GM12878 (cell line): ENCODE results near the gene H2BK1. TPM values are rescaled to one million over a fixed set of nuclear protein-coding genes. Genes with fewer than 3 reads are reported as not detected.

Source experiments
- BHLHE40 ChIP-seq, 2 experiments: fragments of 450-650 bp in 1 of 2; IDR thresholded peaks; 2 replicates each; pipeline ENCODE4 v1.6.1; 2011 to 2017; ENCODE audit warnings: low read depth in 2 of 2, borderline replicate concordance in 1 of 2, improper control_type of control experiment in 1 of 2, low read length in 1 of 2, mild to moderate bottlenecking in 1 of 2
- EP300 ChIP-seq, 2 experiments: fragments of 150-350 bp in 1 of 2; IDR thresholded peaks; 2 replicates each; pipeline ENCODE4 v1.6.1; 2011 to 2012; ENCODE audit warnings: low read depth in 2 of 2, low read length in 2 of 2, borderline replicate concordance in 1 of 2, improper control_type of control experiment in 1 of 2, inconsistent platforms in 1 of 2; ENCODE audit not compliant: control insufficient read depth in 1 of 2
- JUND ChIP-seq: IDR thresholded peaks from 2 replicates; pipeline ENCODE4 v1.6.1; 2012; ENCODE audit warnings: low read depth, mild to moderate bottlenecking, low read length, improper control_type of control experiment, moderate library complexity
- RAD21 ChIP-seq: IDR thresholded peaks from 2 replicates; pipeline ENCODE4 v1.6.1; 2011; ENCODE audit warnings: mild to moderate bottlenecking, low read depth, low read length, moderate library complexity; ENCODE audit not compliant: insufficient read depth
- SMARCA5 ChIP-seq: fragments of 450-650 bp; IDR thresholded peaks from 2 replicates; pipeline ENCODE4 v1.6.1; 2017; ENCODE audit warnings: mild to moderate bottlenecking
- SREBF1 ChIP-seq: IDR thresholded peaks from 2 replicates; pipeline ENCODE4 v1.6.1; 2012; ENCODE audit warnings: mild to moderate bottlenecking, low read length
- YBX1 ChIP-seq: fragments of 450-650 bp; IDR thresholded peaks from 2 replicates; pipeline ENCODE4 v1.6.1; 2016; ENCODE audit warnings: antibody characterized with exemption
- YY1 ChIP-seq: IDR thresholded peaks from 2 replicates; pipeline ENCODE4 v1.6.1; 2011; ENCODE audit warnings: low read depth, mild to moderate bottlenecking, low read length
- ZBED1 ChIP-seq: IDR thresholded peaks from 2 replicates; pipeline ENCODE4 v1.6.1; 2016; ENCODE audit warnings: borderline replicate concordance
- ZNF384 ChIP-seq: IDR thresholded peaks from 2 replicates; pipeline ENCODE4 v1.6.1; 2012; ENCODE audit warnings: low read depth, mild to moderate bottlenecking, low read length, improper control_type of control experiment, borderline replicate concordance
- polyA plus RNA-seq, 11 experiments: library from polyadenylated mRNA; depleted of rRNA in 4 of 11; unstranded in 6 of 11; stranded (reverse) in 5 of 11; fragments of >200 nt; fragmentation: Nextera tagmentation in 4 of 11; fragmentation: Illumina TruSeq in 1 of 11; extraction: Ambion mirVana in 4 of 11; extraction: Trizol in 1 of 11; gene quantifications; 1 replicate in 1 of 11; 2 replicates in 10 of 11; pipeline versions ENCODE4 v1.2.1 to v1.2.3, GENCODE V29; 2011 to 2016; ENCODE audit warnings: inconsistent platforms in 2 of 11, missing spikeins in 2 of 11, low read depth in 1 of 11
- total RNA-seq, 4 experiments: library from RNA; depleted of rRNA in 3 of 4; stranded (reverse); fragments of >200 nt in 3 of 4; fragmentation: Illumina TruSeq in 1 of 4; extraction: Trizol in 1 of 4; gene quantifications; 2 replicates each; pipeline versions ENCODE4 v1.2.1 to v1.2.3, GENCODE V29; 2013 to 2021
- TF ChIP-seq, protein P1 (sequence below): IDR thresholded peaks from 2 replicates; pipeline ENCODE4 v1.6.1; 2012; ENCODE audit warnings: improper control_type of control experiment, low read depth, low read length; ENCODE audit not compliant: insufficient replicate concordance
- TF ChIP-seq, protein P2 (sequence below): fragments of 450-650 bp; IDR thresholded peaks from 2 replicates; pipeline ENCODE4 v1.6.1; 2016; ENCODE audit warnings: mild to moderate bottlenecking, moderate library complexity, borderline replicate concordance
- TF ChIP-seq, protein P3 (sequence below): fragments of 450-650 bp; formaldehyde crosslinking; IDR thresholded peaks from 2 replicates; pipeline ENCODE4 v1.4.0; 2020; ENCODE audit warnings: mild to moderate bottlenecking, moderate library complexity

The H2BK1 gene
- total and polyA plus RNA-seq, 10 of the 15 experiments (the other 5 are each of a cell fraction or from before 2014, with no cell fraction given): 0.54 TPM; not detected in 9

DNA sequence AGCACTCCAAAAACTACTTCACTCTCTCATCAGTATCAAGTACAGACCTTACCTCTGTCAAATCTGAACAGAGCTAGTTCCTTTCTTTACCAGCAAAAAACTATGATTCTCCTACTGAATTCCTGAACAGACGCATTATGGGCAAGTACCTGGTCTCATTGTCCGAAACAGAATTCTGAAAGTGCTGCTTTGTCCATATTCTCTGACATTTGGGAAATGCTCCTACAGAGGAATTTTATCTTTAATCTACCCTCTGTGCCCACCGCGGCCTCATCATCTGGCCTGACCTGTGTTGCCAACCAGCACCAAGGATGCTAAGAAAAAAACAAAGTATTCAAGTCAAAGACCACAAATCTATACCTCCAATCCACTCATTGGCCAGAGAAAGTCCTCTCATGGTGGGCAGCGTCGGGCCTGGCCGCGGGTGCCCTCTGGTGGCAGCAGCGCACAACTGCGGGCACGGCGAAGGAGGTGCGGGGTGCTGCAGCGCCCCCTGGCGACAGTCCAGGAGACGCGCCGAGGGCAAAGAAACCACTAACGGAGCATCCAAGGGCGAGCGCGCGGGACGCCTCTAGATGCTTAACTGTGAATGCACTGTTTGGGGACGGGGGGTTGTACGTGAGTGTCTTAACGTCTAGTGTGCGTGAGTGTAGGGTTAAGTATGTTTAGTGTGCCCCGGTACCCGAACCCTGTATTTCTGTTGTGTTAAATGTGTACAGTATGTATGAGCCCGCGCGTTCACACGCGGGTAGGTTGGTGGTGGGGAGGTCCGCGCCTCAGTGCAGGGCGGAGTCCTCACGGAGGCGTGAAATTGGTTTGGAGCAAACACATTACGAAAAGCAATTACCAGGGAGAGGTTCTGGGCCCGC, 37.8 kb downstream of the H2BK1 start (continued):
- TF ChIP-seq, protein P1, sequence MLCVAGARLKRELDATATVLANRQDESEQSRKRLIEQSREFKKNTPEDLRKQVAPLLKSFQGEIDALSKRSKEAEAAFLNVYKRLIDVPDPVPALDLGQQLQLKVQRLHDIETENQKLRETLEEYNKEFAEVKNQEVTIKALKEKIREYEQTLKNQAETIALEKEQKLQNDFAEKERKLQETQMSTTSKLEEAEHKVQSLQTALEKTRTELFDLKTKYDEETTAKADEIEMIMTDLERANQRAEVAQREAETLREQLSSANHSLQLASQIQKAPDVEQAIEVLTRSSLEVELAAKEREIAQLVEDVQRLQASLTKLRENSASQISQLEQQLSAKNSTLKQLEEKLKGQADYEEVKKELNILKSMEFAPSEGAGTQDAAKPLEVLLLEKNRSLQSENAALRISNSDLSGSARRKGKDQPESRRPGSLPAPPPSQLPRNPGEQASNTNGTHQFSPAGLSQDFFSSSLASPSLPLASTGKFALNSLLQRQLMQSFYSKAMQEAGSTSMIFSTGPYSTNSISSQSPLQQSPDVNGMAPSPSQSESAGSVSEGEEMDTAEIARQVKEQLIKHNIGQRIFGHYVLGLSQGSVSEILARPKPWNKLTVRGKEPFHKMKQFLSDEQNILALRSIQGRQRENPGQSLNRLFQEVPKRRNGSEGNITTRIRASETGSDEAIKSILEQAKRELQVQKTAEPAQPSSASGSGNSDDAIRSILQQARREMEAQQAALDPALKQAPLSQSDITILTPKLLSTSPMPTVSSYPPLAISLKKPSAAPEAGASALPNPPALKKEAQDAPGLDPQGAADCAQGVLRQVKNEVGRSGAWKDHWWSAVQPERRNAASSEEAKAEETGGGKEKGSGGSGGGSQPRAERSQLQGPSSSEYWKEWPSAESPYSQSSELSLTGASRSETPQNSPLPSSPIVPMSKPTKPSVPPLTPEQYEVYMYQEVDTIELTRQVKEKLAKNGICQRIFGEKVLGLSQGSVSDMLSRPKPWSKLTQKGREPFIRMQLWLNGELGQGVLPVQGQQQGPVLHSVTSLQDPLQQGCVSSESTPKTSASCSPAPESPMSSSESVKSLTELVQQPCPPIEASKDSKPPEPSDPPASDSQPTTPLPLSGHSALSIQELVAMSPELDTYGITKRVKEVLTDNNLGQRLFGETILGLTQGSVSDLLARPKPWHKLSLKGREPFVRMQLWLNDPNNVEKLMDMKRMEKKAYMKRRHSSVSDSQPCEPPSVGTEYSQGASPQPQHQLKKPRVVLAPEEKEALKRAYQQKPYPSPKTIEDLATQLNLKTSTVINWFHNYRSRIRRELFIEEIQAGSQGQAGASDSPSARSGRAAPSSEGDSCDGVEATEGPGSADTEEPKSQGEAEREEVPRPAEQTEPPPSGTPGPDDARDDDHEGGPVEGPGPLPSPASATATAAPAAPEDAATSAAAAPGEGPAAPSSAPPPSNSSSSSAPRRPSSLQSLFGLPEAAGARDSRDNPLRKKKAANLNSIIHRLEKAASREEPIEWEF: no peak
- TF ChIP-seq SREBF1: no peak
- TF ChIP-seq, protein P2, sequence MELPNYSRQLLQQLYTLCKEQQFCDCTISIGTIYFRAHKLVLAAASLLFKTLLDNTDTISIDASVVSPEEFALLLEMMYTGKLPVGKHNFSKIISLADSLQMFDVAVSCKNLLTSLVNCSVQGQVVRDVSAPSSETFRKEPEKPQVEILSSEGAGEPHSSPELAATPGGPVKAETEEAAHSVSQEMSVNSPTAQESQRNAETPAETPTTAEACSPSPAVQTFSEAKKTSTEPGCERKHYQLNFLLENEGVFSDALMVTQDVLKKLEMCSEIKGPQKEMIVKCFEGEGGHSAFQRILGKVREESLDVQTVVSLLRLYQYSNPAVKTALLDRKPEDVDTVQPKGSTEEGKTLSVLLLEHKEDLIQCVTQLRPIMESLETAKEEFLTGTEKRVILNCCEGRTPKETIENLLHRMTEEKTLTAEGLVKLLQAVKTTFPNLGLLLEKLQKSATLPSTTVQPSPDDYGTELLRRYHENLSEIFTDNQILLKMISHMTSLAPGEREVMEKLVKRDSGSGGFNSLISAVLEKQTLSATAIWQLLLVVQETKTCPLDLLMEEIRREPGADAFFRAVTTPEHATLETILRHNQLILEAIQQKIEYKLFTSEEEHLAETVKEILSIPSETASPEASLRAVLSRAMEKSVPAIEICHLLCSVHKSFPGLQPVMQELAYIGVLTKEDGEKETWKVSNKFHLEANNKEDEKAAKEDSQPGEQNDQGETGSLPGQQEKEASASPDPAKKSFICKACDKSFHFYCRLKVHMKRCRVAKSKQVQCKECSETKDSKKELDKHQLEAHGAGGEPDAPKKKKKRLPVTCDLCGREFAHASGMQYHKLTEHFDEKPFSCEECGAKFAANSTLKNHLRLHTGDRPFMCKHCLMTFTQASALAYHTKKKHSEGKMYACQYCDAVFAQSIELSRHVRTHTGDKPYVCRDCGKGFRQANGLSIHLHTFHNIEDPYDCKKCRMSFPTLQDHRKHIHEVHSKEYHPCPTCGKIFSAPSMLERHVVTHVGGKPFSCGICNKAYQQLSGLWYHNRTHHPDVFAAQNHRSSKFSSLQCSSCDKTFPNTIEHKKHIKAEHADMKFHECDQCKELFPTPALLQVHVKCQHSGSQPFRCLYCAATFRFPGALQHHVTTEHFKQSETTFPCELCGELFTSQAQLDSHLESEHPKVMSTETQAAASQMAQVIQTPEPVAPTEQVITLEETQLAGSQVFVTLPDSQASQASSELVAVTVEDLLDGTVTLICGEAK: no peak
- TF ChIP-seq, protein P3, sequence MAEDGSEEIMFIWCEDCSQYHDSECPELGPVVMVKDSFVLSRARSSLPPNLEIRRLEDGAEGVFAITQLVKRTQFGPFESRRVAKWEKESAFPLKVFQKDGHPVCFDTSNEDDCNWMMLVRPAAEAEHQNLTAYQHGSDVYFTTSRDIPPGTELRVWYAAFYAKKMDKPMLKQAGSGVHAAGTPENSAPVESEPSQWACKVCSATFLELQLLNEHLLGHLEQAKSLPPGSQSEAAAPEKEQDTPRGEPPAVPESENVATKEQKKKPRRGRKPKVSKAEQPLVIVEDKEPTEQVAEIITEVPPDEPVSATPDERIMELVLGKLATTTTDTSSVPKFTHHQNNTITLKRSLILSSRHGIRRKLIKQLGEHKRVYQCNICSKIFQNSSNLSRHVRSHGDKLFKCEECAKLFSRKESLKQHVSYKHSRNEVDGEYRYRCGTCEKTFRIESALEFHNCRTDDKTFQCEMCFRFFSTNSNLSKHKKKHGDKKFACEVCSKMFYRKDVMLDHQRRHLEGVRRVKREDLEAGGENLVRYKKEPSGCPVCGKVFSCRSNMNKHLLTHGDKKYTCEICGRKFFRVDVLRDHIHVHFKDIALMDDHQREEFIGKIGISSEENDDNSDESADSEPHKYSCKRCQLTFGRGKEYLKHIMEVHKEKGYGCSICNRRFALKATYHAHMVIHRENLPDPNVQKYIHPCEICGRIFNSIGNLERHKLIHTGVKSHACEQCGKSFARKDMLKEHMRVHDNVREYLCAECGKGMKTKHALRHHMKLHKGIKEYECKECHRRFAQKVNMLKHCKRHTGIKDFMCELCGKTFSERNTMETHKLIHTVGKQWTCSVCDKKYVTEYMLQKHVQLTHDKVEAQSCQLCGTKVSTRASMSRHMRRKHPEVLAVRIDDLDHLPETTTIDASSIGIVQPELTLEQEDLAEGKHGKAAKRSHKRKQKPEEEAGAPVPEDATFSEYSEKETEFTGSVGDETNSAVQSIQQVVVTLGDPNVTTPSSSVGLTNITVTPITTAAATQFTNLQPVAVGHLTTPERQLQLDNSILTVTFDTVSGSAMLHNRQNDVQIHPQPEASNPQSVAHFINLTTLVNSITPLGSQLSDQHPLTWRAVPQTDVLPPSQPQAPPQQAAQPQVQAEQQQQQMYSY (CRISPR knock-in tag): no peak
- no peak for TF ChIP-seq ZBED1
- TF ChIP-seq YBX1: no peak
- peak; percentile 86; the same call in 1 of the 2 replicates for TF ChIP-seq YY1
- TF ChIP-seq BHLHE40 (IDR thresholded peaks at IDR 0.05; ENCODE audit: borderline replicate concordance in 1 of 2, low read depth in 2 of 2, low read length in 1 of 2): peak; percentile 45 to 72; a peak in 2 of 4 replicates
- TF ChIP-seq ZNF384: no peak
- no peak for TF ChIP-seq JUND
- TF ChIP-seq RAD21: peak; percentile 75
- peak; percentile 95 for TF ChIP-seq SMARCA5
- TF ChIP-seq EP300 (IDR thresholded peaks at IDR 0.05; ENCODE audit: borderline replicate concordance in 1 of 2, control insufficient read depth in 1 of 2, low read depth in 2 of 2, low read length in 2 of 2): no peak
